Aorta (tissue), 5 donors: ENCODE results near the gene ART5. TPM values are rescaled to one million over a fixed set of nuclear protein-coding genes. Genes with fewer than 3 reads are reported as not detected.

Experiments
- ATAC-seq: fragments of 200-7000 bp; cut with Tn5 transposase; one replicate; pipeline ENCODE4 v1.9.1; 2022; ENCODE audit warnings: moderate library complexity; ENCODE audit not compliant: low FRiP score
- DNase-seq, 2 donors: peaks; one replicate each; pipeline ENCODE4 v3.0.0-alpha.2; 2020
- H3K27ac ChIP-seq, 2 donors: one replicate each; pipeline ENCODE4 v1.5.1; 2013; ENCODE audit warnings: low read length in 2 of 2, mild to moderate bottlenecking in 2 of 2, moderate library complexity in 2 of 2, control low read depth in 1 of 2, inconsistent platforms in 1 of 2, low read depth in 1 of 2
- H3K27me3 ChIP-seq, 2 donors: one replicate each; pipeline ENCODE4 v1.6.1; 2013; ENCODE audit warnings: control low read depth in 1 of 2, low read length in 1 of 2, mild to moderate bottlenecking in 1 of 2, moderate library complexity in 1 of 2; ENCODE audit not compliant: insufficient read depth in 2 of 2, control insufficient read depth in 1 of 2
- H3K36me3 ChIP-seq, 2 donors: one replicate each; pipeline ENCODE4 v1.6.1; 2013; ENCODE audit warnings: control low read depth in 1 of 2, low read length in 1 of 2, mild to moderate bottlenecking in 1 of 2; ENCODE audit not compliant: insufficient read depth in 2 of 2, control insufficient read depth in 1 of 2
- H3K4me1 ChIP-seq, 2 donors: one replicate each; pipeline ENCODE4 v1.6.1; 2013; ENCODE audit warnings: low read length in 2 of 2, control low read depth in 1 of 2, mild to moderate bottlenecking in 1 of 2, moderate library complexity in 1 of 2; ENCODE audit not compliant: insufficient read depth in 2 of 2, control insufficient read depth in 1 of 2
- H3K4me3 ChIP-seq, 2 donors: one replicate each; pipeline ENCODE4 v1.5.1; 2013; ENCODE audit warnings: low read length in 2 of 2, control low read depth in 1 of 2, mild to moderate bottlenecking in 1 of 2
- H3K9me3 ChIP-seq: one replicate; pipeline ENCODE4 v1.6.1; 2013; ENCODE audit warnings: mild to moderate bottlenecking, low read length; ENCODE audit not compliant: control insufficient read depth
- WGBS, 2 donors: extraction: QIAGEN DNeasy Blood & Tissue Kit; methylation state at CpG; one replicate each; pipeline ENCODE4 v1.1.7; 2013; 5-methylcytosine and 5-hydroxymethylcytosine counted together
- intact Hi-C, 2 donors: fragments of 100-400 bp; cut with DNase I; formaldehyde crosslinking; loops; one replicate each; pipeline versions ENCODE4 v1.14.2 to v1.15.0; 2022
- polyA plus RNA-seq, 2 donors: library from polyadenylated mRNA; stranded (reverse); fragments of 200-250 nt; gene quantifications; one replicate each; pipeline ENCODE4 v1.2.3, GENCODE V29; 2013
- total RNA-seq, 2 donors: library from RNA; stranded (reverse); fragmentation: NEBNext Ultra II Directional; extraction: Animal tissue kit (Norgen Biotek cat#: 25700); gene quantifications; one replicate each; pipeline ENCODE4 v1.2.1, GENCODE V29; 2021
- donor health status: healthy with polysubstance abuse.
- donor health status: Bipolar disorder and iron deficiency.
- donor health status: DM: no; HTN: no; CAD: no.
- donor health status: DM: no; HTN: no; CAD: no.
- donor health status: DM: yes; HTN: yes; CAD: no.

ART5 gene
- total and polyA plus RNA-seq, 4 donors = not detected

- ATAC-seq (no peak), DNase-seq (no peak)
- no peaks in the 10 kb centered on the region for H3K27me3 ChIP-seq
- no peak within 1 kb of the TSS for H3K4me3 ChIP-seq
- H3K9me3 ChIP-seq = no peaks in the 10 kb centered on the region
- no peak within 1 kb of the TSS for H3K27ac ChIP-seq
- WGBS, 2 donors = 55 to 63% methylated on average over 9 of the region's 9 CpGs
- intact Hi-C loops = no loop called here
- no peaks in the 10 kb centered on the region for H3K4me1 ChIP-seq
- peaks cover 7 to 19% of the 10 kb centered on the region in 2 donors for H3K36me3 ChIP-seq
Measured at GRCh38 chr11:3671334-3672254, 29.8 kb upstream of the ART5 start, which contains the start of gene CHRNA10. Gene CHRNA10 (minus strand): TSS chr11:3671384. CDS start chr11:3671312, 72 bp downstream.

- intact Hi-C loops = no loop called here
- no peaks in the 10 kb centered on the region for H3K4me1 ChIP-seq
- H3K27ac ChIP-seq = no peak overlapping the region
- no peaks in the 10 kb centered on the region for H3K27me3 ChIP-seq
- ATAC-seq = no peak
- H3K9me3 ChIP-seq = no peaks in the 10 kb centered on the region
- 94 to 95% methylated on average over 5 of the region's 5 CpGs for WGBS, 2 donors
- no peak for DNase-seq
- peaks cover 0 to 13% of the 10 kb centered on the region in 2 donors for H3K36me3 ChIP-seq
- H3K4me3 ChIP-seq = no peak overlapping the region
Measured at GRCh38 chr11:3669742-3670183, 28.0 kb upstream of the ART5 start.

- no peaks in the 10 kb centered on the region for H3K4me1 ChIP-seq
- H3K36me3 ChIP-seq = peaks cover 0 to 13% of the 10 kb centered on the region in 2 donors
- H3K4me3 ChIP-seq = no peak overlapping the region
- H3K27ac ChIP-seq = no peak overlapping the region
- no peaks in the 10 kb centered on the region for H3K9me3 ChIP-seq
- ATAC-seq (no peak), DNase-seq (no peak)
- WGBS, 2 donors = 97 to 98% methylated on average over 7 of the region's 7 CpGs
- intact Hi-C loops = no loop called here
- no peaks in the 10 kb centered on the region for H3K27me3 ChIP-seq
Measured at GRCh38 chr11:3669128-3669527, 27.3 kb upstream of the ART5 start.

GRCh38 chr11:3667149-3668035 lies 25.6 kb upstream of the ART5 start:
- no peaks in the 10 kb centered on the region for H3K9me3 ChIP-seq
- H3K27me3 ChIP-seq = no peaks in the 10 kb centered on the region
- no peak overlapping the region for H3K27ac ChIP-seq
- H3K4me3 ChIP-seq = no peak overlapping the region
- DNase-seq (no peak), ATAC-seq (no peak)
- 97 to 98% methylated on average over 89 of the region's 89 CpGs for WGBS, 2 donors
- H3K36me3 ChIP-seq = peaks cover 0 to 13% of the 10 kb centered on the region in 2 donors
- H3K4me1 ChIP-seq = no peaks in the 10 kb centered on the region
- intact Hi-C loops = no loop called here

GRCh38 chr11:3666023-3666530 lies 24.3 kb upstream of the ART5 start:
- no peak for ATAC-seq
- WGBS, 2 donors = 94 to 96% methylated on average over 16 to 17 of the region's 17 CpGs
- H3K36me3 ChIP-seq = peaks cover 0 to 13% of the 10 kb centered on the region in 2 donors
- H3K27ac ChIP-seq = no peak overlapping the region
- H3K9me3 ChIP-seq = no peaks in the 10 kb centered on the region
- no peaks in the 10 kb centered on the region for H3K27me3 ChIP-seq
- intact Hi-C loops = no loop called here
- no peaks in the 10 kb centered on the region for H3K4me1 ChIP-seq
- no peak for DNase-seq
- H3K4me3 ChIP-seq = no peak overlapping the region

GRCh38 chr11:3665336-3666022 lies 23.7 kb upstream of the ART5 start:
- Histone ChIP-seq H3K4me3 (no peak overlapping the region), H3K9me3 (no peaks in the 10 kb centered on the region), H3K4me1 (no peaks in the 10 kb centered on the region), H3K36me3 (peaks cover 0 to 11% of the 10 kb centered on the region in 2 donors), H3K27ac (no peak overlapping the region), H3K27me3 (no peaks in the 10 kb centered on the region)
- WGBS, 2 donors = 75 to 92% methylated on average over 6 of the region's 6 CpGs
- intact Hi-C loops = no loop called here
- DNase-seq (no peak), ATAC-seq (no peak)

- 81 to 85% methylated on average over 10 of the region's 10 CpGs for WGBS, 2 donors
- H3K4me3 ChIP-seq = no peak overlapping the region
- H3K27ac ChIP-seq = no peak overlapping the region
- ATAC-seq (no peak), DNase-seq (no peak)
- H3K36me3 ChIP-seq = peaks cover 0 to 10% of the 10 kb centered on the region in 2 donors
- H3K9me3 ChIP-seq = no peaks in the 10 kb centered on the region
- intact Hi-C loops = no loop called here
- H3K27me3 ChIP-seq = no peaks in the 10 kb centered on the region
- no peaks in the 10 kb centered on the region for H3K4me1 ChIP-seq
Measured at GRCh38 chr11:3664032-3664630, 22.3 kb upstream of the ART5 start.

GRCh38 chr11:3662856-3663255 lies 21.1 kb upstream of the ART5 start:
- intact Hi-C loops = no loop called here
- Histone ChIP-seq H3K4me1 (no peaks in the 10 kb centered on the region), H3K9me3 (no peaks in the 10 kb centered on the region), H3K27ac (no peak overlapping the region), H3K4me3 (no peak overlapping the region), H3K27me3 (no peaks in the 10 kb centered on the region), H3K36me3 (peaks cover 0 to 10% of the 10 kb centered on the region in 2 donors)
- ATAC-seq (no peak), DNase-seq (no peak)
